ENCODE measurements around the gene QRICH2. TPM values are rescaled to one million over a fixed set of nuclear protein-coding genes. Genes with fewer than 3 reads are reported as not detected.

The QRICH2 gene
- total RNA-seq, 1 donor from 2014 or later: 2.1 TPM

DNA sequence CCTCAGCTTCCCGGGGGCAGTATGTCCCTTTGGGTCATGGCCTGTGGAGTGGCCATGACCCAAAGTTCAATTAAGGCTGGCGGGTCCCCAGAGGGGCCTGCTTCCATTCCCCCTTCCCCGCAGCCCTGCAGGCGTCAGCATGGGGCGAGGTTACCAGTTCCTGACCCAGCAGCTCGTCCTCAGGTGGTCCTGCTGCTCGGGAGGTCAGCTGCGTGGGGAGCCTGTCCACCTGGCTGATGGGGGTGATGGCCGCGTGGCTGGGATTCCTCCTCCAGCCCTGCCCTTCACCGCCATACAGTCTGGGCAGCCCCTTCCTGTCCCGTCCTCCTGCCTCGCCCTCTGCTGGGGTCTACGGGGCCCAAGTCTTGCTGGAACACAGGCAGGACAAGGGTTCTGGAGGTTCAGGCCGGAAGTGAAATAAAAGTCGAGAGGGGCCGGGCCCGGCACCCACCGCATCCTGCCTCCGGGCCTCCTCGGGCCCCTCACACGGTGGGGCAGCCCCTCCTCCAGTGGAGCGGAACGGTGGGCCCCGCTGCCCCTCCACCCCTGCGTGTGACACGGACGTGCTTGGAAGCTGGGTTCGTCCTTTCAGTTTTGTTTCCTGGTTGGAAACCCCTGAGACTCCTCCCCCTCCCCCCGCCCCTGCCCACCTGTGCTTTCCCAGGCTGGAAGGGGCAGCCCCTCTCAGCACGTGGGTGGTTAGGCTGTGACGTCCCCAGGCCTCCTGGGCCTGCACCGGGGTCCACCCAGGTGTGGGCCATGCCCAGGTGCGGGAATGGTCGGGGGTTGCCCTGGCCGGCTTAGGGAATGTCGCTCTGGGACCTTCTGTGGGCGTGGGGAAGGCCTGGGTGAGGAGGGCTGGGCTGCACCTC, 36.2 kb downstream of the QRICH2 start:
- H3K36me3 ChIP-seq (ENCODE audit: control insufficient read depth, insufficient read depth, low read length): peaks cover 3% of the 10 kb centered on the region
- TF ChIP-seq, protein P1, sequence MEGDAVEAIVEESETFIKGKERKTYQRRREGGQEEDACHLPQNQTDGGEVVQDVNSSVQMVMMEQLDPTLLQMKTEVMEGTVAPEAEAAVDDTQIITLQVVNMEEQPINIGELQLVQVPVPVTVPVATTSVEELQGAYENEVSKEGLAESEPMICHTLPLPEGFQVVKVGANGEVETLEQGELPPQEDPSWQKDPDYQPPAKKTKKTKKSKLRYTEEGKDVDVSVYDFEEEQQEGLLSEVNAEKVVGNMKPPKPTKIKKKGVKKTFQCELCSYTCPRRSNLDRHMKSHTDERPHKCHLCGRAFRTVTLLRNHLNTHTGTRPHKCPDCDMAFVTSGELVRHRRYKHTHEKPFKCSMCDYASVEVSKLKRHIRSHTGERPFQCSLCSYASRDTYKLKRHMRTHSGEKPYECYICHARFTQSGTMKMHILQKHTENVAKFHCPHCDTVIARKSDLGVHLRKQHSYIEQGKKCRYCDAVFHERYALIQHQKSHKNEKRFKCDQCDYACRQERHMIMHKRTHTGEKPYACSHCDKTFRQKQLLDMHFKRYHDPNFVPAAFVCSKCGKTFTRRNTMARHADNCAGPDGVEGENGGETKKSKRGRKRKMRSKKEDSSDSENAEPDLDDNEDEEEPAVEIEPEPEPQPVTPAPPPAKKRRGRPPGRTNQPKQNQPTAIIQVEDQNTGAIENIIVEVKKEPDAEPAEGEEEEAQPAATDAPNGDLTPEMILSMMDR (IDR thresholded peaks at IDR 0.05; ENCODE audit: insufficient read depth, low read length, severe bottlenecking): no peak
- no peaks in the 10 kb centered on the region for H3K27me3 ChIP-seq (ENCODE audit: control insufficient read depth, insufficient read depth, low read length)
- FAIRE-seq (no peak), DNase-seq (ENCODE audit: low read depth) (no peak)
- peak overlapping the region; percentile 16 for H3K4me3 ChIP-seq (ENCODE audit: low read depth, low read length)

DNA sequence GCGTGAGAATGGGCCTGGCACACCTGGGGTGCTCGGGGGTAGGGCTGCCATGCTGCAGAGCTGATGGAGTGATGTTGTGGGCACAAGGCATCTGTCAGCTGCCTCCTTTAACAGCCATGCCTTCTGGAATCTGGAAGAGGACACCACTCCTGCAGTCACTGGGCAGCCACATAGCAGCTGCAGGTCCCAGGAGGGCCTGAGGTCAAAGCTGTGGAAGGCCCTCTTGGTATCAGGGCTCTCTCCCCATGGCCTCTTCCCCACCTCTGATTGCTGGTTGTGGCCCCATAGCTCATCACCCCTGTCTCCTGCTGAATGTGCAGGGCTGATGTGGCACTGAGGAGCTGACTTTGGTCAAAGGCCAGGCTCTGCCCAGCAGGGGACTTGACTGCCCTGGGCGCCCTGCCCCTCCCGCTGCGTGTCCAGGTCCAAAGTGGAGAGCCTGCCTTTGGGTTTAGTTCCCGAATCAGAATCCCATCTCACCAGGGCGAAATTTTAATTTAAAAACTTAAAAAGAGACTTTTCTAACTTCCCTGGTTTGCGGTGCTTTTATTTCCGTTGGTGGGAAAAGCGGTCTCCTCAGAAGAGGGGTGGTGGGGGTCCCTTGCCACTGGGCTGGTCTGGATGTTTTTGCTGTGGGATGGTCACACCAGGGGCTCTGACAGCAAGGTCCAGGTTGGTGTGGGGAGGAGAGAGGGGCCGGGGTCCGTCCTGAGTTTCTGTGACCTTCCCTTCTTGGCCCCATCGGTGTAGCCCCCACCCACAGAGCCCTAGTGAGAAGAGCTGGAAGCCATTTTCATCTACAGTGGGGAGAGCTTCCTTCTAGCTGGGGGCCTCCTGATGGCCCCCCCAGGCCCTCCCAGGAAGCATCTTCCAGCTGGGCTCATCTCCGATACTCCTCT, 37.1 kb downstream of the QRICH2 start:
- TF ChIP-seq, protein P1 (IDR thresholded peaks at IDR 0.05; ENCODE audit: insufficient read depth, low read length, severe bottlenecking): no peak
- FAIRE-seq: no peak

DNA sequence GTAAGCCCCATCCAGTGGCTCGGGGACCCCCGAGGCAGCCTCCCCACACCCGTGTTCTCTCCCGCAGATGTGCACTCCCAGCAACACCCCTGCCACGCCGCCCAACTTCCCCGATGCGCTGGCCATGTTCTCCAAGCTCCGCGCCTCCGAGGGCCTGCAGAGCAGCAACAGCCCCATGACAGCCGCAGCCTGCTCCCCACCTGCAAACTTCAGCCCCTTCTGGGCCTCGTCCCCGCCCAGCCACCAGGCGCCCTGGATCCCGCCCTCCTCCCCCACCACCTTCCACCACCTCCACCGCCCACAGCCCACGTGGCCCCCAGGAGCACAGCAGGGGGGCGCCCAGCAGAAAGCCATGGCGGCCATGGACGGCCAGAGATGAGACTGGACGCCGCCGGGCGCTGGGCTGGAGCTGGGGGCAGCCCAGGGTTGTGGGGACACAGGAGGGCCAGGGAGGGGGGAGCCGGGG, 37.9 kb downstream of the QRICH2 start:
- DNase-seq (ENCODE audit: low read depth) (no peak), FAIRE-seq (no peak)
- TF ChIP-seq, protein P1 (IDR thresholded peaks at IDR 0.05; ENCODE audit: insufficient read depth, low read length, severe bottlenecking): no peak
- Histone ChIP-seq H3K27me3 (ENCODE audit: control insufficient read depth, insufficient read depth, low read length) (no peaks in the 10 kb centered on the region), H3K4me3 (ENCODE audit: low read depth, low read length) (no peak overlapping the region), H3K36me3 (ENCODE audit: control insufficient read depth, insufficient read depth, low read length) (peaks cover 3% of the 10 kb centered on the region)

More for the DNA sequence above, 37.1 kb downstream of the QRICH2 start:
- Histone ChIP-seq H3K36me3 (ENCODE audit: control insufficient read depth, insufficient read depth, low read length) (peaks cover 3% of the 10 kb centered on the region), H3K27me3 (ENCODE audit: control insufficient read depth, insufficient read depth, low read length) (no peaks in the 10 kb centered on the region), H3K4me3 (ENCODE audit: low read depth, low read length) (no peak overlapping the region)
- DNase-seq (ENCODE audit: low read depth): no peak

DNA sequence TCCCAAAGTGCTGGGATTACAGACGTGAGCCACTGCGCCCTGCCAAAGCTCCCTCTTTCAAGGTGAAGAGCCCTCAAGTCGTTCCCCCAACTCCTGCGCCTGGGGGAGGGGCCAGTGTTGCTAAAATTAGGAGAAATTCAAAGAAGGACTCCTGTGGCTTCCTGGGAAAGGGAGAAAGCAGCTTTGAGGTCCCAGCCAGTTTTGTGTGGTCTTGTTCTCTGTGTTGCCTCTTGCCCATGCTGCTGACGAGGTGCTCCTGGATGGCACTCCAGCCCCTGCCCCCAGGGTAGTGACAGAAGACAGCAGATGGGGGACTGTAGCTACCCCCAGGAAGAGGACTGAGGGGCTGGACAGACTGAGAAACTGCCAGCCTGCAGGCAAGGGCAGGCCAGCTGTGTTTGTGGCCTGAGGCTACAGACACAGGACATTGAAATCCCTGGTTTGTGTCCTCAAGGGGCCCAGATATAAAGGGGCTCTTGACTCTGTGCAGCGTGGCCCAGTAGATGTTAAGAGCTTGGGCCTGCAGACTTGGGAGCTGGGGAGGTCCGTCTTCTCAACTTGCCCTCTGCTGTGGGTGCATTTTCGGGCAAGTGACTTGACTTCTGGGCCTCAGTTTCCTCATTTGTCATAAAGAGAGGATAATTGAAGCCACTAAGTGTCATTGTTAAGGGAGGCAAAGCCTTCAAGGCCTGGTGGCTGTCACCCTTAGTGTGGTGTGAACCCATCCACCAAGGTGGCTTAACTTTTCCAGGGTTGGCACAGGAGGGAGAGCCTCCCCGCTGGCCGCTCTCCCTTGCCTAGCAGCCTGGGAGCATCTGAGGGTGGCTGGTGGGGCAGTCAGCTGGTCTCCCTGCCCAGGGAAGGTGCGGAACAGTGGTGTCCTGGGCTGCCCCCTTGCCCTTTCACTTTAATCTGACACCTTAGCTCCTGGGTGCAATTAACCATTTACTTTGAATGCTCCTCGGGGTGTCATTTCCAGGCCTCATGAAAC, 38.8 kb downstream of the QRICH2 start:
- H3K4me3 ChIP-seq (ENCODE audit: low read depth, low read length): no peak overlapping the region
- peaks cover 3% of the 10 kb centered on the region for H3K36me3 ChIP-seq (ENCODE audit: control insufficient read depth, insufficient read depth, low read length)
- no peaks in the 10 kb centered on the region for H3K27me3 ChIP-seq (ENCODE audit: control insufficient read depth, insufficient read depth, low read length)
- no peak for FAIRE-seq
- no peak for DNase-seq (ENCODE audit: low read depth)
- TF ChIP-seq, protein P1 (IDR thresholded peaks at IDR 0.05; ENCODE audit: insufficient read depth, low read length, severe bottlenecking): no peak
